GM18951 (cell line): Measurements from ENCODE around the gene TSPAN7.

Experiments
- POLR2A ChIP-seq: IDR thresholded peaks from 4 replicates; pipeline ENCODE4 v1.6.1; 2011; ENCODE audit warnings: mild to moderate bottlenecking; ENCODE audit not compliant: insufficient read length, insufficient read depth; ENCODE audit errors: extremely low read depth
- in situ Hi-C: fragments of 300-500 bp; cut with MboI; formaldehyde crosslinking; loops from one replicate; pipeline ENCODE4 v1.12.0; 2022; ENCODE audit warnings: low sequenced_read_pairs, mixed read lengths, inconsistent platforms; ENCODE audit not compliant: unreplicated experiment

TSPAN7 gene

GRCh38 chrX:38561951-38562719, 793 bp downstream of the TSPAN7 start:
- in situ Hi-C loops: no loop called here
- TF ChIP-seq POLR2A: no peak

GRCh38 chrX:38563030-38563429, 1.7 kb downstream of the TSPAN7 start:
- no peak for TF ChIP-seq POLR2A
- in situ Hi-C loops: no loop called here

- in situ Hi-C loops: no loop called here
- TF ChIP-seq POLR2A: no peak
Measured at GRCh38 chrX:38570396-38570795, 9.1 kb downstream of the TSPAN7 start.

- no peak for TF ChIP-seq POLR2A
- in situ Hi-C loops: no loop called here
Measured at GRCh38 chrX:38571058-38571457, 9.7 kb downstream of the TSPAN7 start.

- no peak for TF ChIP-seq POLR2A
- in situ Hi-C loops: no loop called here
Measured at GRCh38 chrX:38574858-38575257, 13.5 kb downstream of the TSPAN7 start.

GRCh38 chrX:38575888-38576287, 14.5 kb downstream of the TSPAN7 start:
- in situ Hi-C loops: no loop called here

GRCh38 chrX:38577738-38578137, 16.4 kb downstream of the TSPAN7 start:
- in situ Hi-C loops: no loop called here

More at GRCh38 chrX:38575888-38576287, 14.5 kb downstream of the TSPAN7 start:
- no peak for TF ChIP-seq POLR2A

GRCh38 chrX:38578167-38578566, 16.8 kb downstream of the TSPAN7 start:
- in situ Hi-C loops: no loop called here
- no peak for TF ChIP-seq POLR2A

More at GRCh38 chrX:38577738-38578137, 16.4 kb downstream of the TSPAN7 start:
- TF ChIP-seq POLR2A: no peak

- TF ChIP-seq POLR2A: no peak
- in situ Hi-C loops: no loop called here
Measured at GRCh38 chrX:38583181-38583580, 21.8 kb downstream of the TSPAN7 start.

GRCh38 chrX:38594434-38594833, 33.1 kb downstream of the TSPAN7 start:
- in situ Hi-C loops: no loop called here
- TF ChIP-seq POLR2A: no peak

GRCh38 chrX:38595801-38596200, 34.5 kb downstream of the TSPAN7 start:
- TF ChIP-seq POLR2A: no peak
- in situ Hi-C loops: no loop called here

- in situ Hi-C loops: no loop called here
- no peak for TF ChIP-seq POLR2A
Measured at GRCh38 chrX:38596939-38597338, 35.6 kb downstream of the TSPAN7 start.

- TF ChIP-seq POLR2A: no peak
- in situ Hi-C loops: no loop called here
Measured at GRCh38 chrX:38599796-38600755, 38.7 kb downstream of the TSPAN7 start.
